Measurements from ENCODE around the gene PLAGL1. TPM values are rescaled to one million over a fixed set of nuclear protein-coding genes. Genes with fewer than 3 reads are reported as not detected.
A peak's percentile ranks its signal among the peaks of the same experiment; 100 is the strongest.

Gene PLAGL1
- polyA plus RNA-seq, 3 donors: 11.6 to 60.7 (median 16.7) TPM

- H3K9ac ChIP-seq (ENCODE audit: insufficient read depth, low read length, poor library complexity, severe bottlenecking): no peak overlapping the region
- no peaks in the 10 kb centered on the region for H3K79me2 ChIP-seq (ENCODE audit: insufficient read depth, low read length)
- H3K9me3 ChIP-seq (replicated peaks in 1 of 2; ENCODE audit: control insufficient read depth in 1 of 2, insufficient read depth in 1 of 2, low read length in 2 of 2): no peaks in the 10 kb centered on the region
- peaks cover 7% of the 10 kb centered on the region for H3K4me1 Mint-ChIP-seq
- H3K4me2 ChIP-seq (replicated peaks; ENCODE audit: extremely low read depth, low read length, poor library complexity, severe bottlenecking): no peak overlapping the region
- no peak for DNase-seq
- no peak overlapping the region for H3K27ac ChIP-seq (ENCODE audit: low read depth in 1 of 2, low read length in 2 of 2)
- peaks cover 25 to 30% of the 10 kb centered on the region in 2 donors for H3K36me3 Mint-ChIP-seq
- peaks cover 0 to 3% (median 0%) of the 10 kb centered on the region in 3 donors for H3K27me3 Mint-ChIP-seq (ENCODE audit: low read depth in 3 of 3)
- H3K4me3 Mint-ChIP-seq: no peak overlapping the region
- H4K20me1 ChIP-seq (ENCODE audit: insufficient read depth, low read length): no peaks in the 10 kb centered on the region
- no peaks in the 10 kb centered on the region for H3K27me3 ChIP-seq (ENCODE audit: control insufficient read depth in 2 of 2, insufficient read depth in 2 of 2, low read length in 2 of 2)
- no peak overlapping the region for H3K27ac Mint-ChIP-seq
- peaks cover 9 to 22% of the 10 kb centered on the region in 2 donors for H3K36me3 ChIP-seq (replicated peaks in 1 of 2; ENCODE audit: control insufficient read depth in 1 of 2, insufficient read depth in 2 of 2, low read length in 2 of 2)
- TF ChIP-seq CTCF (IDR thresholded peaks at IDR 0.05): no peak
- intact Hi-C loops (cut with micrococcal nuclease): no loop called here
- no peak overlapping the region for H2AFZ ChIP-seq (ENCODE audit: insufficient read depth, low read depth, low read length, poor library complexity, severe bottlenecking)
- no peaks in the 10 kb centered on the region for H3K4me1 ChIP-seq (ENCODE audit: control insufficient read depth in 1 of 2, insufficient read depth in 2 of 2, low read length in 2 of 2)
- no peak overlapping the region for H3K4me3 ChIP-seq (replicated peaks in 1 of 3; ENCODE audit: low read depth in 2 of 3, low read length in 3 of 3)
- H3K9me3 Mint-ChIP-seq: peaks cover 0 to 14% (median 0%) of the 10 kb centered on the region in 7 donors
- WGBS (ENCODE audit: insufficient coverage): 100% methylated on average over 1 of the region's 7 CpGs
Measured at GRCh38 chr6:143948208-143948607, 59.9 kb downstream of the PLAGL1 start.

DNA sequence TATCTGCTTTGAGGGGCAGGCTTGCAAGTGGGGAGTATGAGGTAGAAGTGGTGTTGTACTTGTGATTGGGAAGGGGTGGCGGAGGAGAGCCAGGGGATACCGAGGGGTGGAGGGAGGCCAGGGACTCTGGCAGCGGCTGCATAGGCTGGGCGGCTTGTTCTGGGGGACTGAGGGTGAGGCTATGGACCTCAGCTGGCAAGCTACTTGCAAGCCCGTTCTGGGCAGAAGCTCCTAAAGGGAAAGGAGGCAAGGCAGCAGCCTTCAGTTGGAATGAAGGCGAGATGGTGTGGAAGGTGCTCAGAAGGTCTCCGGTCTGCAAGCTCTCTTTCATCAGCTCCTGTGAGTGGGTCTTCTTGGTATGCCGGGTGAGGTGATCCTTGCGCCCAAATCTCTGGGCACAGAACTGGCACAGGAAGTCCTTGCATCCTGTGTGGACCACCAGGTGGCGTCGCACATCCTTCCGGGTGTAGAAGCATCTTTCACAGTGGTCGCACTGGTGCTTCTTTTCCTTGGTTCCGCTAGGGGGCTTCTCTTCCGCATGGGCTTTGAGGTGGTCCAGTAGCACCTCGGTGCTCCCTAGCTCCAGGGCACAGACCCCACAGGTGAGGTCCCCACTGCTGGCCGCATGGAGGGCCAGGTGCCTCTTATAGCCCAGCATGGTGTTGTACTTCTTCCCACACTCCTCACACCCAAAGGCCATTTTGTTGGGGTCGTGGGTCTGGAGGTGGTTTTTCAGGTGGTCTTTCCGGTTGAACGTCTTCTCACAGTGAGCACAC is 66.0 kb downstream of the PLAGL1 start:
- Histone ChIP-seq H2AFZ (ENCODE audit: insufficient read depth, low read depth, low read length, poor library complexity, severe bottlenecking) (no peak overlapping the region), H3K4me2 (replicated peaks; ENCODE audit: extremely low read depth, low read length, poor library complexity, severe bottlenecking) (no peak overlapping the region), H4K20me1 (ENCODE audit: insufficient read depth, low read length) (no peaks in the 10 kb centered on the region), H3K9me3 (replicated peaks in 1 of 2; ENCODE audit: control insufficient read depth in 1 of 2, insufficient read depth in 1 of 2, low read length in 2 of 2) (no peaks in the 10 kb centered on the region), H3K27me3 (ENCODE audit: control insufficient read depth in 2 of 2, insufficient read depth in 2 of 2, low read length in 2 of 2) (no peaks in the 10 kb centered on the region), H3K27ac (ENCODE audit: low read depth in 1 of 2, low read length in 2 of 2) (no peak overlapping the region), H3K36me3 (replicated peaks in 1 of 2; ENCODE audit: control insufficient read depth in 1 of 2, insufficient read depth in 2 of 2, low read length in 2 of 2) (no peaks in the 10 kb centered on the region), H3K9ac (ENCODE audit: insufficient read depth, low read length, poor library complexity, severe bottlenecking) (no peak overlapping the region), H3K4me1 (ENCODE audit: control insufficient read depth in 1 of 2, insufficient read depth in 2 of 2, low read length in 2 of 2) (peaks cover 27% of the 10 kb centered on the region in 2 donors), H3K79me2 (ENCODE audit: insufficient read depth, low read length) (no peaks in the 10 kb centered on the region), H3K4me3 (replicated peaks in 1 of 3; ENCODE audit: low read depth in 2 of 3, low read length in 3 of 3) (no peak overlapping the region)
- Mint-ChIP-seq H3K27me3 (ENCODE audit: low read depth in 3 of 3) (peaks cover 0 to 5% (median 2%) of the 10 kb centered on the region in 3 donors), H3K36me3 (peaks cover 4 to 5% of the 10 kb centered on the region in 2 donors), H3K27ac (peak overlapping the region in 2 of 7 donors; percentile 25 to 86), H3K4me3 (no peak overlapping the region), H3K9me3 (no peaks in the 10 kb centered on the region), H3K4me1 (peaks cover 41% of the 10 kb centered on the region)
- peak; percentile 13 to 36 (median 28) for DNase-seq
- peak; percentile 57 for TF ChIP-seq CTCF (IDR thresholded peaks at IDR 0.05)
- 61% methylated on average over 15 of the region's 20 CpGs for whole genome bisulfite sequencing (ENCODE audit: insufficient coverage)
- intact Hi-C loops (cut with micrococcal nuclease): loop anchor here (2.0 to 5.0 kb wide), 2 partner anchors 70 to 71 kb away; no protein-coding TSS in a partner anchor

All from CD14-positive monocyte (primary cell).